ENCODE measurements around the gene MYF6. TPM values are rescaled to one million over a fixed set of nuclear protein-coding genes. Genes with fewer than 3 reads are reported as not detected.

MYF6 gene
- total and polyA plus RNA-seq, 2 donors, result 0.09 to 0.71 TPM

- Histone ChIP-seq H3K9me3 (ENCODE audit: control insufficient read depth in 2 of 2, insufficient read depth in 1 of 2, low read length in 1 of 2) (no peaks in the 10 kb centered on the region), H3K4me1 (ENCODE audit: control insufficient read depth in 2 of 2, insufficient read depth in 2 of 2, low read length in 2 of 2) (no peaks in the 10 kb centered on the region), H3K27ac (ENCODE audit: low read depth in 1 of 2, low read length in 1 of 2) (no peak overlapping the region), H3K36me3 (ENCODE audit: control insufficient read depth in 2 of 2, insufficient read depth in 2 of 2, low read length in 1 of 2) (no peaks in the 10 kb centered on the region), H3K4me3 (ENCODE audit: low read length in 2 of 2) (no peak overlapping the region), H3K27me3 (ENCODE audit: control insufficient read depth in 2 of 2, insufficient read depth in 1 of 2, low read length in 1 of 2) (no peaks in the 10 kb centered on the region)
- 89% methylated on average over 2 of the region's 2 CpGs for WGBS
- DNase-seq (ENCODE audit: low read depth in 6 of 9, low spot score in 9 of 9), result no peak
Measured at GRCh38 chr12:80701388-80701787, 6.0 kb upstream of the MYF6 start.

- DNase-seq (ENCODE audit: low read depth in 6 of 9, low spot score in 9 of 9), result no peak
- WGBS, result 68% methylated on average over 12 of the region's 12 CpGs
- H3K9me3 ChIP-seq (ENCODE audit: control insufficient read depth in 2 of 2, insufficient read depth in 1 of 2, low read length in 1 of 2), result no peaks in the 10 kb centered on the region
- H3K27ac ChIP-seq (ENCODE audit: low read depth in 1 of 2, low read length in 1 of 2), result peak overlapping the region in 1 of 2 donors; percentile 49
- no peaks in the 10 kb centered on the region for H3K36me3 ChIP-seq (ENCODE audit: control insufficient read depth in 2 of 2, insufficient read depth in 2 of 2, low read length in 1 of 2)
- H3K27me3 ChIP-seq (ENCODE audit: control insufficient read depth in 2 of 2, insufficient read depth in 1 of 2, low read length in 1 of 2), result peaks cover 5 to 11% of the 10 kb centered on the region in 2 donors
- H3K4me1 ChIP-seq (ENCODE audit: control insufficient read depth in 2 of 2, insufficient read depth in 2 of 2, low read length in 2 of 2), result no peaks in the 10 kb centered on the region
- H3K4me3 ChIP-seq (ENCODE audit: low read length in 2 of 2), result no peak overlapping the region
Measured at GRCh38 chr12:80702889-80703805, 4.3 kb upstream of the MYF6 start.

- peaks cover 12 to 23% of the 10 kb centered on the region in 2 donors for H3K27me3 ChIP-seq (ENCODE audit: control insufficient read depth in 2 of 2, insufficient read depth in 1 of 2, low read length in 1 of 2)
- 93% methylated on average over 2 of the region's 2 CpGs for WGBS
- DNase-seq (ENCODE audit: low read depth in 6 of 9, low spot score in 9 of 9), result no peak
- H3K27ac ChIP-seq (ENCODE audit: low read depth in 1 of 2, low read length in 1 of 2), result no peak overlapping the region
- no peaks in the 10 kb centered on the region for H3K36me3 ChIP-seq (ENCODE audit: control insufficient read depth in 2 of 2, insufficient read depth in 2 of 2, low read length in 1 of 2)
- peaks cover 0 to 2% of the 10 kb centered on the region in 2 donors for H3K9me3 ChIP-seq (ENCODE audit: control insufficient read depth in 2 of 2, insufficient read depth in 1 of 2, low read length in 1 of 2)
- H3K4me1 ChIP-seq (ENCODE audit: control insufficient read depth in 2 of 2, insufficient read depth in 2 of 2, low read length in 2 of 2), result no peaks in the 10 kb centered on the region
- no peak overlapping the region for H3K4me3 ChIP-seq (ENCODE audit: low read length in 2 of 2)
Measured at GRCh38 chr12:80704420-80704819, 3.0 kb upstream of the MYF6 start.

GRCh38 chr12:80707830-80708258, 410 bp downstream of the MYF6 start:
- no peak for DNase-seq (ENCODE audit: low read depth in 6 of 9, low spot score in 9 of 9)
- H3K27ac ChIP-seq (ENCODE audit: low read depth in 1 of 2, low read length in 1 of 2), result no peak overlapping the region
- no peaks in the 10 kb centered on the region for H3K4me1 ChIP-seq (ENCODE audit: control insufficient read depth in 2 of 2, insufficient read depth in 2 of 2, low read length in 2 of 2)
- H3K4me3 ChIP-seq (ENCODE audit: low read length in 2 of 2), result no peak overlapping the region
- WGBS, result 17% methylated on average over 21 of the region's 21 CpGs
- H3K9me3 ChIP-seq (ENCODE audit: control insufficient read depth in 2 of 2, insufficient read depth in 1 of 2, low read length in 1 of 2), result peaks cover 0 to 2% of the 10 kb centered on the region in 2 donors
- H3K27me3 ChIP-seq (ENCODE audit: control insufficient read depth in 2 of 2, insufficient read depth in 1 of 2, low read length in 1 of 2), result peaks cover 16 to 36% of the 10 kb centered on the region in 2 donors
- no peaks in the 10 kb centered on the region for H3K36me3 ChIP-seq (ENCODE audit: control insufficient read depth in 2 of 2, insufficient read depth in 2 of 2, low read length in 1 of 2)

GRCh38 chr12:80708259-80708974, 983 bp downstream of the MYF6 start:
- Histone ChIP-seq H3K4me1 (ENCODE audit: control insufficient read depth in 2 of 2, insufficient read depth in 2 of 2, low read length in 2 of 2) (no peaks in the 10 kb centered on the region), H3K27me3 (ENCODE audit: control insufficient read depth in 2 of 2, insufficient read depth in 1 of 2, low read length in 1 of 2) (peaks cover 16 to 36% of the 10 kb centered on the region in 2 donors), H3K36me3 (ENCODE audit: control insufficient read depth in 2 of 2, insufficient read depth in 2 of 2, low read length in 1 of 2) (no peaks in the 10 kb centered on the region), H3K27ac (ENCODE audit: low read depth in 1 of 2, low read length in 1 of 2) (no peak overlapping the region), H3K4me3 (ENCODE audit: low read length in 2 of 2) (no peak overlapping the region), H3K9me3 (ENCODE audit: control insufficient read depth in 2 of 2, insufficient read depth in 1 of 2, low read length in 1 of 2) (peaks cover 0 to 2% of the 10 kb centered on the region in 2 donors)
- no peak for DNase-seq (ENCODE audit: low read depth in 6 of 9, low spot score in 9 of 9)
- WGBS, result 4% methylated on average over 50 of the region's 50 CpGs

- no peak for DNase-seq (ENCODE audit: low read depth in 6 of 9, low spot score in 9 of 9)
- no peak overlapping the region for H3K27ac ChIP-seq (ENCODE audit: low read depth in 1 of 2, low read length in 1 of 2)
- H3K27me3 ChIP-seq (ENCODE audit: control insufficient read depth in 2 of 2, insufficient read depth in 1 of 2, low read length in 1 of 2), result peaks cover 16 to 40% of the 10 kb centered on the region in 2 donors
- 15% methylated on average over 10 of the region's 10 CpGs for WGBS
- H3K4me3 ChIP-seq (ENCODE audit: low read length in 2 of 2), result no peak overlapping the region
- no peaks in the 10 kb centered on the region for H3K4me1 ChIP-seq (ENCODE audit: control insufficient read depth in 2 of 2, insufficient read depth in 2 of 2, low read length in 2 of 2)
- peaks cover 0 to 2% of the 10 kb centered on the region in 2 donors for H3K9me3 ChIP-seq (ENCODE audit: control insufficient read depth in 2 of 2, insufficient read depth in 1 of 2, low read length in 1 of 2)
- no peaks in the 10 kb centered on the region for H3K36me3 ChIP-seq (ENCODE audit: control insufficient read depth in 2 of 2, insufficient read depth in 2 of 2, low read length in 1 of 2)
Measured at GRCh38 chr12:80708975-80709328, 1.5 kb downstream of the MYF6 start.

GRCh38 chr12:80709811-80710726, 2.6 kb downstream of the MYF6 start:
- no peaks in the 10 kb centered on the region for H3K4me1 ChIP-seq (ENCODE audit: control insufficient read depth in 2 of 2, insufficient read depth in 2 of 2, low read length in 2 of 2)
- no peak overlapping the region for H3K4me3 ChIP-seq (ENCODE audit: low read length in 2 of 2)
- no peaks in the 10 kb centered on the region for H3K36me3 ChIP-seq (ENCODE audit: control insufficient read depth in 2 of 2, insufficient read depth in 2 of 2, low read length in 1 of 2)
- H3K27ac ChIP-seq (ENCODE audit: low read depth in 1 of 2, low read length in 1 of 2), result no peak overlapping the region
- peaks cover 21 to 51% of the 10 kb centered on the region in 2 donors for H3K27me3 ChIP-seq (ENCODE audit: control insufficient read depth in 2 of 2, insufficient read depth in 1 of 2, low read length in 1 of 2)
- H3K9me3 ChIP-seq (ENCODE audit: control insufficient read depth in 2 of 2, insufficient read depth in 1 of 2, low read length in 1 of 2), result peaks cover 0 to 2% of the 10 kb centered on the region in 2 donors
- WGBS, result 43% methylated on average over 20 of the region's 20 CpGs
- no peak for DNase-seq (ENCODE audit: low read depth in 6 of 9, low spot score in 9 of 9)

- Histone ChIP-seq H3K9me3 (ENCODE audit: control insufficient read depth in 2 of 2, insufficient read depth in 1 of 2, low read length in 1 of 2) (peaks cover 0 to 2% of the 10 kb centered on the region in 2 donors), H3K27me3 (ENCODE audit: control insufficient read depth in 2 of 2, insufficient read depth in 1 of 2, low read length in 1 of 2) (peaks cover 26 to 59% of the 10 kb centered on the region in 2 donors), H3K4me3 (ENCODE audit: low read length in 2 of 2) (no peak overlapping the region), H3K27ac (ENCODE audit: low read depth in 1 of 2, low read length in 1 of 2) (no peak overlapping the region), H3K4me1 (ENCODE audit: control insufficient read depth in 2 of 2, insufficient read depth in 2 of 2, low read length in 2 of 2) (no peaks in the 10 kb centered on the region), H3K36me3 (ENCODE audit: control insufficient read depth in 2 of 2, insufficient read depth in 2 of 2, low read length in 1 of 2) (no peaks in the 10 kb centered on the region)
- no peak for DNase-seq (ENCODE audit: low read depth in 6 of 9, low spot score in 9 of 9)
- 89% methylated on average over 1 of the region's 1 CpG for WGBS
Measured at GRCh38 chr12:80710727-80711449, 3.5 kb downstream of the MYF6 start.

Measured in thymus (tissue), 11 donors.